CD4-positive, CD25-positive, alpha-beta regulatory T cell (primary cell): ENCODE measurements around the gene ACSBG1. TPM values are rescaled to one million over a fixed set of nuclear protein-coding genes. Genes with fewer than 3 reads are reported as not detected.
A peak's percentile ranks its signal among the peaks of the same experiment; 100 is the strongest.

Experiments
- ATAC-seq, 2 donors: fragments of 150-1000 bp; cut with Tn5 transposase; one replicate each; pipeline ENCODE4 v1.10.0; 2021; ENCODE audit warnings: low read depth in 2 of 2, moderate number of reproducible peaks in 2 of 2, moderate library complexity in 1 of 2
- DNase-seq, 3 donors: peaks; one replicate each; pipeline versions ENCODE4 v3.0.0 to v3.0.0-alpha.2; 2012 to 2022; ENCODE audit warnings: mixed read lengths in 1 of 3
- H3K27ac ChIP-seq: one replicate; pipeline ENCODE4 v1.7.0; 2013; ENCODE audit warnings: mild to moderate bottlenecking, low read length; ENCODE audit not compliant: insufficient read depth, poor library complexity, severe bottlenecking
- H3K27me3 ChIP-seq: one replicate; pipeline ENCODE4 v1.7.0; 2013; ENCODE audit warnings: low read length; ENCODE audit not compliant: control insufficient read depth, insufficient read depth
- H3K36me3 ChIP-seq: one replicate; pipeline ENCODE4 v1.7.0; 2013; ENCODE audit warnings: mild to moderate bottlenecking, low read length, moderate library complexity; ENCODE audit not compliant: control insufficient read depth, insufficient read depth
- H3K4me1 ChIP-seq: 2 replicates; pipeline ENCODE4 v1.7.0; 2013; ENCODE audit warnings: mild to moderate bottlenecking, low read length; ENCODE audit not compliant: insufficient read depth, control insufficient read depth, poor library complexity, severe bottlenecking
- H3K4me3 ChIP-seq: one replicate; pipeline ENCODE4 v1.7.0; 2013; ENCODE audit warnings: low read depth, mild to moderate bottlenecking, low read length, moderate library complexity
- H3K9me3 ChIP-seq, 2 experiments: 1 replicate in 1 of 2; 2 replicates in 1 of 2; pipeline ENCODE4 v1.7.0; 2013; ENCODE audit warnings: low read length in 2 of 2, mild to moderate bottlenecking in 1 of 2, moderate library complexity in 1 of 2; ENCODE audit not compliant: control insufficient read depth in 2 of 2
- H3K27ac Mint-ChIP-seq, 3 donors: one replicate each; pipeline ENCODE4 v1.8.0; 2020 to 2022; ENCODE audit warnings: mild to moderate bottlenecking in 3 of 3, mixed read lengths in 3 of 3, moderate library complexity in 2 of 3
- H3K27me3 Mint-ChIP-seq: one replicate; pipeline ENCODE4 v1.8.0; 2022; ENCODE audit warnings: mild to moderate bottlenecking, mixed read lengths
- H3K36me3 Mint-ChIP-seq: one replicate; pipeline ENCODE4 v1.8.0; 2020; ENCODE audit warnings: mixed read lengths
- H3K4me1 Mint-ChIP-seq, 4 donors: one replicate each; pipeline ENCODE4 v1.8.0; 2020 to 2022; ENCODE audit warnings: mixed read lengths in 4 of 4, mild to moderate bottlenecking in 1 of 4
- H3K4me3 Mint-ChIP-seq, 4 donors: one replicate each; pipeline ENCODE4 v1.8.0; 2020 to 2022; ENCODE audit warnings: mild to moderate bottlenecking in 4 of 4, mixed read lengths in 4 of 4, moderate library complexity in 3 of 4
- H3K9me3 Mint-ChIP-seq, 7 donors: one replicate each; pipeline ENCODE4 v1.8.0; 2020 to 2022; ENCODE audit warnings: mixed read lengths in 7 of 7, mild to moderate bottlenecking in 3 of 7, moderate library complexity in 2 of 7
- polyA plus RNA-seq, 4 donors: library from polyadenylated mRNA; unstranded; fragments of 300-500 nt; fragmentation: Illumina TruSeq; gene quantifications; one replicate each; pipeline ENCODE4 v1.2.3, GENCODE V29; 2021
- total RNA-seq: library from RNA; stranded (reverse); gene quantifications from one replicate; pipeline ENCODE4 v1.2.3, GENCODE V29; 2022

ACSBG1 gene
- total and polyA plus RNA-seq, 5 donors from 2014 or later, result 0.06 to 0.25 TPM; not detected in 3

- Histone ChIP-seq H3K9me3 (no peaks in the 10 kb centered on the region), H3K27me3 (no peaks in the 10 kb centered on the region), H3K4me3 (no peak overlapping the region), H3K4me1 (no peaks in the 10 kb centered on the region), H3K36me3 (no peaks in the 10 kb centered on the region), H3K27ac (no peak overlapping the region)
- ATAC-seq (no peak), DNase-seq (no peak)
- Mint-ChIP-seq H3K27me3 (peaks cover 9% of the 10 kb centered on the region), H3K9me3 (no peaks in the 10 kb centered on the region), H3K4me1 (peaks cover 0 to 4% (median 1%) of the 10 kb centered on the region in 4 donors), H3K36me3 (no peaks in the 10 kb centered on the region), H3K4me3 (no peak overlapping the region), H3K27ac (no peak overlapping the region)
Measured at GRCh38 chr15:78228356-78228996, 5.9 kb downstream of the ACSBG1 start.

- H3K27me3 Mint-ChIP-seq, result peaks cover 12% of the 10 kb centered on the region
- H3K9me3 ChIP-seq, result no peaks in the 10 kb centered on the region
- ATAC-seq, result no peak
- H3K4me1 ChIP-seq, result no peaks in the 10 kb centered on the region
- no peak overlapping the region for H3K27ac ChIP-seq
- peaks cover 0 to 1% (median 0%) of the 10 kb centered on the region in 7 donors for H3K9me3 Mint-ChIP-seq
- no peak overlapping the region for H3K4me3 ChIP-seq
- H3K4me3 Mint-ChIP-seq, result no peak overlapping the region
- no peaks in the 10 kb centered on the region for H3K36me3 ChIP-seq
- DNase-seq, result peak in 1 of 3 donors; percentile 18
- no peaks in the 10 kb centered on the region for H3K27me3 ChIP-seq
- H3K27ac Mint-ChIP-seq, result peak overlapping the region in 2 of 3 donors; percentile 38 to 66
- peaks cover 0 to 4% (median 1%) of the 10 kb centered on the region in 4 donors for H3K4me1 Mint-ChIP-seq
- no peaks in the 10 kb centered on the region for H3K36me3 Mint-ChIP-seq
Measured at GRCh38 chr15:78225783-78226541, 8.4 kb downstream of the ACSBG1 start.

GRCh38 chr15:78224023-78224411 is 10.3 kb downstream of the ACSBG1 start:
- Mint-ChIP-seq H3K9me3 (peaks cover 0 to 1% (median 0%) of the 10 kb centered on the region in 7 donors), H3K4me3 (no peak overlapping the region), H3K27me3 (peaks cover 10% of the 10 kb centered on the region), H3K4me1 (peaks cover 0 to 4% (median 1%) of the 10 kb centered on the region in 4 donors), H3K27ac (no peak overlapping the region), H3K36me3 (no peaks in the 10 kb centered on the region)
- H3K4me1 ChIP-seq, result no peaks in the 10 kb centered on the region
- no peak overlapping the region for H3K27ac ChIP-seq
- no peaks in the 10 kb centered on the region for H3K36me3 ChIP-seq
- no peak overlapping the region for H3K4me3 ChIP-seq
- no peaks in the 10 kb centered on the region for H3K27me3 ChIP-seq
- DNase-seq, result no peak
- H3K9me3 ChIP-seq, result no peaks in the 10 kb centered on the region
- ATAC-seq, result no peak

GRCh38 chr15:78223396-78224022 is 10.9 kb downstream of the ACSBG1 start:
- Mint-ChIP-seq H3K27ac (no peak overlapping the region), H3K4me1 (peaks cover 0 to 4% (median 1%) of the 10 kb centered on the region in 4 donors), H3K9me3 (peaks cover 0 to 1% (median 0%) of the 10 kb centered on the region in 7 donors), H3K27me3 (peaks cover 10% of the 10 kb centered on the region), H3K4me3 (no peak overlapping the region), H3K36me3 (no peaks in the 10 kb centered on the region)
- no peak for ATAC-seq
- Histone ChIP-seq H3K4me3 (no peak overlapping the region), H3K36me3 (no peaks in the 10 kb centered on the region), H3K9me3 (no peaks in the 10 kb centered on the region), H3K4me1 (no peaks in the 10 kb centered on the region), H3K27me3 (no peaks in the 10 kb centered on the region), H3K27ac (no peak overlapping the region)
- DNase-seq, result no peak

- Histone ChIP-seq H3K4me3 (no peak overlapping the region), H3K9me3 (no peaks in the 10 kb centered on the region), H3K27ac (no peak overlapping the region), H3K4me1 (no peaks in the 10 kb centered on the region), H3K36me3 (no peaks in the 10 kb centered on the region), H3K27me3 (no peaks in the 10 kb centered on the region)
- peaks cover 0 to 4% (median 1%) of the 10 kb centered on the region in 4 donors for H3K4me1 Mint-ChIP-seq
- ATAC-seq, result no peak
- H3K9me3 Mint-ChIP-seq, result peaks cover 0 to 1% (median 0%) of the 10 kb centered on the region in 7 donors
- H3K36me3 Mint-ChIP-seq, result no peaks in the 10 kb centered on the region
- H3K27me3 Mint-ChIP-seq, result peaks cover 11% of the 10 kb centered on the region
- H3K4me3 Mint-ChIP-seq, result no peak overlapping the region
- DNase-seq, result no peak
- H3K27ac Mint-ChIP-seq, result no peak overlapping the region
Measured at GRCh38 chr15:78222745-78223395, 11.5 kb downstream of the ACSBG1 start.

- H3K27me3 Mint-ChIP-seq, result peaks cover 16% of the 10 kb centered on the region
- H3K9me3 Mint-ChIP-seq, result peaks cover 0 to 1% (median 0%) of the 10 kb centered on the region in 7 donors
- no peaks in the 10 kb centered on the region for H3K36me3 ChIP-seq
- peaks cover 0 to under 1% (median under 1%) of the 10 kb centered on the region in 4 donors for H3K4me1 Mint-ChIP-seq
- H3K27ac Mint-ChIP-seq, result no peak overlapping the region
- H3K36me3 Mint-ChIP-seq, result no peaks in the 10 kb centered on the region
- no peak overlapping the region for H3K4me3 ChIP-seq
- H3K27me3 ChIP-seq, result no peaks in the 10 kb centered on the region
- H3K27ac ChIP-seq, result no peak overlapping the region
- no peaks in the 10 kb centered on the region for H3K4me1 ChIP-seq
- H3K9me3 ChIP-seq, result no peaks in the 10 kb centered on the region
- H3K4me3 Mint-ChIP-seq, result no peak overlapping the region
- ATAC-seq (no peak), DNase-seq (no peak)
Measured at GRCh38 chr15:78220713-78221112, 13.7 kb downstream of the ACSBG1 start.

- H3K36me3 Mint-ChIP-seq, result no peaks in the 10 kb centered on the region
- H3K4me1 Mint-ChIP-seq, result no peaks in the 10 kb centered on the region
- Histone ChIP-seq H3K4me1 (no peaks in the 10 kb centered on the region), H3K9me3 (no peaks in the 10 kb centered on the region), H3K27ac (no peak overlapping the region), H3K36me3 (no peaks in the 10 kb centered on the region), H3K4me3 (no peak overlapping the region), H3K27me3 (no peaks in the 10 kb centered on the region)
- no peaks in the 10 kb centered on the region for H3K9me3 Mint-ChIP-seq
- H3K4me3 Mint-ChIP-seq, result no peak overlapping the region
- ATAC-seq, result no peak
- no peak for DNase-seq
- H3K27me3 Mint-ChIP-seq, result peaks cover 16% of the 10 kb centered on the region
- H3K27ac Mint-ChIP-seq, result peak overlapping the region in 1 of 3 donors; percentile 3
Measured at GRCh38 chr15:78216276-78217104, 17.9 kb downstream of the ACSBG1 start.
